HepG2 (cell line): Measurements from ENCODE around the gene CHST13. TPM values are rescaled to one million over a fixed set of nuclear protein-coding genes. Genes with fewer than 3 reads are reported as not detected.

Experiments
- ATAC-seq: fragments of 200-7000 bp; cut with Tn5 transposase; 3 replicates; pipeline ENCODE4 v1.9.1; 2020; ENCODE audit warnings: mild to moderate bottlenecking, moderate library complexity
- BruUV-seq: library from RNA; stranded (reverse); fragments of 400-500 nt; replicated peaks from 2 replicates; lab custom pipeline; 2021; lab: Mats Ljungman, UMichigan
- CTCF ChIA-PET: fragments of 300-600 bp; formaldehyde crosslinking; extraction: SDS; loops from one replicate; lab custom pipeline; 2021; ENCODE audit warnings: low total read pairs, inconsistent platforms, low intra/inter-chr PET ratio; lab: Yijun Ruan, JAX
- POLR2A ChIA-PET: fragments of 350-600 bp; sonication (Branson Sonifier 250); formaldehyde crosslinking; loops from one replicate; lab custom pipeline; 2020; ENCODE audit warnings: antibody characterized with exemption, inconsistent platforms; lab: Yijun Ruan, JAX
- DNase-seq: peaks from one replicate; pipeline ENCODE4 v3.0.0-alpha.2; 2015; ENCODE audit warnings: low spot score
- FAIRE-seq: peaks from 3 replicates; lab custom pipeline; 2011; peaks lifted over from hg19 to GRCh38; lab: Jason Lieb, UNC
- H2AFZ ChIP-seq: one replicate; pipeline ENCODE4 v1.6.1; 2011; ENCODE audit warnings: low read length, inconsistent platforms
- H3K27ac ChIP-seq: fragments of 300-600 bp; 3 replicates; pipeline ENCODE4 v1.8.0; 2011; ENCODE audit warnings: mixed run types, mild to moderate bottlenecking, mixed read lengths, low read length, inconsistent platforms; ENCODE audit not compliant: insufficient read depth; ENCODE audit errors: extremely low read length
- H3K27me3 ChIP-seq, 2 experiments: fragments of 200-600 bp in 1 of 2; 2 replicates in 1 of 2; 3 replicates in 1 of 2; pipeline versions ENCODE4 v1.6.0 to v1.8.0; 2011; ENCODE audit warnings: low read length in 2 of 2, mild to moderate bottlenecking in 2 of 2, moderate library complexity in 2 of 2, inconsistent platforms in 1 of 2; ENCODE audit not compliant: insufficient read depth in 2 of 2, control insufficient read depth in 1 of 2
- H3K36me3 ChIP-seq, 2 experiments: fragments of 200-600 bp in 1 of 2; replicated peaks in 1 of 2; 2 replicates in 1 of 2; 3 replicates in 1 of 2; pipeline versions ENCODE4 v1.5.1 to v1.8.0; 2011; ENCODE audit warnings: low read length in 2 of 2, inconsistent platforms in 1 of 2; ENCODE audit not compliant: insufficient read depth in 2 of 2, control insufficient read depth in 1 of 2
- H3K4me1 ChIP-seq: 2 replicates; pipeline ENCODE4 v1.5.1; 2012; ENCODE audit warnings: low read length, inconsistent platforms; ENCODE audit not compliant: insufficient read depth
- H3K4me2 ChIP-seq: 2 replicates; pipeline ENCODE4 v1.6.0; 2011; ENCODE audit warnings: low read depth, low read length, inconsistent platforms
- H3K4me3 ChIP-seq, 3 experiments: fragments of 200-600 bp in 1 of 3; sonication (generic), shearing (Covaris generic) in 1 of 3; replicated peaks in 1 of 3; 2 replicates each; pipeline ENCODE4 v1.5.1; 2011 to 2016; ENCODE audit warnings: low read length in 3 of 3, inconsistent platforms in 2 of 3, low read depth in 2 of 3, mild to moderate bottlenecking in 2 of 3, control low read depth in 1 of 3, mixed read lengths in 1 of 3; ENCODE audit not compliant: insufficient read depth in 1 of 3
- H3K79me2 ChIP-seq: one replicate; pipeline ENCODE4 v1.6.1; 2011; ENCODE audit warnings: low read length, inconsistent platforms; ENCODE audit not compliant: insufficient read depth
- H3K9ac ChIP-seq: 2 replicates; pipeline ENCODE4 v1.6.0; 2011; ENCODE audit warnings: mild to moderate bottlenecking, low read depth, low read length, inconsistent platforms; ENCODE audit not compliant: insufficient read depth
- H3K9me3 ChIP-seq: 2 replicates; pipeline ENCODE4 v1.5.1; 2012; ENCODE audit warnings: mild to moderate bottlenecking, low read length
- H4K20me1 ChIP-seq: 2 replicates; pipeline ENCODE4 v1.6.0; 2011; ENCODE audit warnings: inconsistent platforms, mild to moderate bottlenecking, low read length, moderate library complexity; ENCODE audit not compliant: insufficient read depth
- CBX5 ChIP-seq: sonication (generic); formaldehyde crosslinking; IDR thresholded peaks from 2 replicates; pipeline ENCODE4 v1.4.0; 2020; ENCODE audit warnings: missing genetic modification reagents, borderline replicate concordance
- FOSL2 ChIP-seq: sonication (generic); formaldehyde crosslinking; IDR thresholded peaks from 2 replicates; pipeline ENCODE4 v1.4.0; 2020; ENCODE audit warnings: missing genetic modification reagents
- KDM5A ChIP-seq: fragments of 200-600 bp; sonication (generic); IDR thresholded peaks from 2 replicates; pipeline ENCODE4 v1.7.0; 2018; ENCODE audit warnings: antibody characterized with exemption, mild to moderate bottlenecking, low read length, borderline replicate concordance
- MAFF ChIP-seq: IDR thresholded peaks from 2 replicates; pipeline ENCODE4 v1.6.1; 2011; ENCODE audit warnings: low read depth, low read length, improper control_type of control experiment
- MAFK ChIP-seq, 2 experiments: IDR thresholded peaks in 1 of 2; conservative IDR thresholded peaks in 1 of 2; 2 replicates each; pipeline ENCODE4 v1.6.1; 2011; ENCODE audit warnings: improper control_type of control experiment in 2 of 2, low read length in 2 of 2
- NFE2L2 ChIP-seq: fragments of 150-350 bp; IDR thresholded peaks from 2 replicates; pipeline ENCODE4 v1.6.1; 2014; ENCODE audit warnings: low read length
- ZMYM3 ChIP-seq: sonication (generic); formaldehyde crosslinking; IDR thresholded peaks from 2 replicates; pipeline ENCODE4 v1.5.1; 2020; ENCODE audit warnings: mild to moderate bottlenecking, missing genetic modification reagents
- ZNF121 ChIP-seq: sonication (generic); formaldehyde crosslinking; IDR thresholded peaks from 2 replicates; pipeline ENCODE4 v1.5.0; 2020; ENCODE audit warnings: mild to moderate bottlenecking, missing genetic modification reagents
- ZNF317 ChIP-seq: sonication (generic); formaldehyde crosslinking; IDR thresholded peaks from 2 replicates; pipeline ENCODE4 v1.5.0; 2020; ENCODE audit warnings: mild to moderate bottlenecking, missing genetic modification reagents
- WGBS: methylation state at CpG from one replicate; pipeline ENCODE4 v1.1.6; 2017; ENCODE audit warnings: low lambda C conversion rate; 5-methylcytosine and 5-hydroxymethylcytosine counted together
- in situ Hi-C: cut with HindIII; loops from 2 replicates; pipeline ENCODE4 v1.10.0; 2017; ENCODE audit warnings: low pct_unique_long_range_greater_than_20kb; ENCODE audit not compliant: extremely low pct_ligation_motif_present
- intact Hi-C: fragments of 100-400 bp; cut with micrococcal nuclease; formaldehyde crosslinking; loops from one replicate; pipeline ENCODE4 v1.10.0; 2022; ENCODE audit not compliant: unreplicated experiment
- polyA plus RNA-seq, 8 experiments: library from polyadenylated mRNA; depleted of rRNA in 3 of 8; stranded (reverse) in 7 of 8; unstranded in 1 of 8; fragments of >200 nt; fragmentation: Illumina TruSeq in 4 of 8; extraction: Trizol in 4 of 8; gene quantifications; 2 replicates each; pipeline versions ENCODE4 v1.2.1 to v1.2.3, GENCODE V29; 2011 to 2016; ENCODE audit warnings: low read depth in 4 of 8, missing spikeins in 1 of 8, mixed read lengths in 1 of 8; ENCODE audit not compliant: insufficient read depth in 1 of 8
- total RNA-seq, 5 experiments: library from RNA; depleted of rRNA; stranded (reverse); fragments of >200 nt; fragmentation: Illumina TruSeq; extraction: Trizol; gene quantifications; 2 replicates each; pipeline ENCODE4 v1.2.3, GENCODE V29; 2016; ENCODE audit warnings: low read depth in 1 of 5
- TF ChIP-seq, protein P1 (sequence below): sonication (generic); formaldehyde crosslinking; IDR thresholded peaks from 2 replicates; pipeline ENCODE4 v1.4.0; 2020; ENCODE audit warnings: missing genetic modification reagents

Gene CHST13
- total and polyA plus RNA-seq, 2 of the 13 experiments (the other 11 are each of a cell fraction or from before 2014, with no cell fraction given), result 32.0 to 43.1 TPM

DNA sequence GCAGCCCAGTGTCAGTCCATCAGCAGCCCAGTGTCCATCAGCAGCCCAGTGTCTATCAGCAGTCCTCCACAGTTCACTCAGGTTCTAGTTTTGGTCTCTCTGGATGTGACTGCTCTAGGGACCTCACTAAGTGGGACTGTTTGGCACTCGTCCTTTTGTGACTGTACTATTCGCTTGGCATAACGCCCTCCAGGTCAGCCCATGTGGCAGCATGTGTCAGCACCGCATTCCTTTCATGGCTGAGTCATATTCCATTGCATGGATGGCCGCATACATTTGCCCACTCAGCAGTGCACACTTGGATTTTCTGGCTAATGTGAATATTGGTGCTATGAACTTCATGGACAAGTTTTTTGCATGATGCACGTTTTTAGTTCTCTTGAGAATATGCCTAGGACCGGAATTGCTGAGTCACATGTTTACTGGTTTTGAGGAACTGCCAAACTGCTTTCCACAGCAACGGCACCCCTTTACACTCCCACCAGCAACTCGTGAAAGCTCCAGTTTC, 16.4 kb downstream of the CHST13 start:
- no peaks in the 10 kb centered on the region for H3K79me2 ChIP-seq
- ChIA-PET POLR2A (no interaction called here), CTCF (no interaction called here)
- 92% methylated on average over 7 of the region's 9 CpGs for WGBS
- in situ Hi-C loops, result no loop called here
- no peak overlapping the region for H3K4me3 ChIP-seq
- H3K4me2 ChIP-seq, result no peak overlapping the region
- no peak for DNase-seq
- no peak for TF ChIP-seq CBX5 (CRISPR knock-in tag)
- TF ChIP-seq KDM5A, result no peak
- peak; percentile 44; the same call in 1 of the 2 replicates for TF ChIP-seq NFE2L2
- TF ChIP-seq, protein P1, sequence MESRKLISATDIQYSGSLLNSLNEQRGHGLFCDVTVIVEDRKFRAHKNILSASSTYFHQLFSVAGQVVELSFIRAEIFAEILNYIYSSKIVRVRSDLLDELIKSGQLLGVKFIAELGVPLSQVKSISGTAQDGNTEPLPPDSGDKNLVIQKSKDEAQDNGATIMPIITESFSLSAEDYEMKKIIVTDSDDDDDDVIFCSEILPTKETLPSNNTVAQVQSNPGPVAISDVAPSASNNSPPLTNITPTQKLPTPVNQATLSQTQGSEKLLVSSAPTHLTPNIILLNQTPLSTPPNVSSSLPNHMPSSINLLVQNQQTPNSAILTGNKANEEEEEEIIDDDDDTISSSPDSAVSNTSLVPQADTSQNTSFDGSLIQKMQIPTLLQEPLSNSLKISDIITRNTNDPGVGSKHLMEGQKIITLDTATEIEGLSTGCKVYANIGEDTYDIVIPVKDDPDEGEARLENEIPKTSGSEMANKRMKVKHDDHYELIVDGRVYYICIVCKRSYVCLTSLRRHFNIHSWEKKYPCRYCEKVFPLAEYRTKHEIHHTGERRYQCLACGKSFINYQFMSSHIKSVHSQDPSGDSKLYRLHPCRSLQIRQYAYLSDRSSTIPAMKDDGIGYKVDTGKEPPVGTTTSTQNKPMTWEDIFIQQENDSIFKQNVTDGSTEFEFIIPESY (CRISPR knock-in tag), result 0 out of 2 replicates have a peak, but pooled peaks have one; percentile 28
- peak; percentile 62 to 80 for TF ChIP-seq MAFK (conservative IDR thresholded peaks at IDR 0.05 in 1 of 2, IDR thresholded peaks at IDR 0.05 in 1 of 2; ENCODE audit: low read length in 2 of 2)
- peak; percentile 76 for TF ChIP-seq MAFF
- no peak for TF ChIP-seq ZMYM3 (CRISPR knock-in tag)
- TF ChIP-seq ZNF317 (CRISPR knock-in tag), result 0 out of 2 replicates have a peak, but pooled peaks have one; percentile 49
- peak; percentile 62 for TF ChIP-seq FOSL2
- TF ChIP-seq ZNF121 (CRISPR knock-in tag), result peak; percentile 25; the same call in 1 of the 2 replicates
- ATAC-seq, result no peak
- no peaks in the 10 kb centered on the region for H3K9me3 ChIP-seq
- peaks cover 13 to 37% of the 10 kb centered on the region in 2 experiments for H3K36me3 ChIP-seq
- no peaks in the 10 kb centered on the region for H4K20me1 ChIP-seq
- no peak overlapping the region for H3K9ac ChIP-seq
- no peak overlapping the region for H2AFZ ChIP-seq
- intact Hi-C loops, result no loop called here
- FAIRE-seq, result no peak
- H3K27ac ChIP-seq, result no peak overlapping the region
- no peaks in the 10 kb centered on the region for H3K27me3 ChIP-seq
- no TSS peak for BruUV-seq
- H3K4me1 ChIP-seq, result no peaks in the 10 kb centered on the region
